Measurements from ENCODE around the gene CALML5.

The CALML5 gene

DNA sequence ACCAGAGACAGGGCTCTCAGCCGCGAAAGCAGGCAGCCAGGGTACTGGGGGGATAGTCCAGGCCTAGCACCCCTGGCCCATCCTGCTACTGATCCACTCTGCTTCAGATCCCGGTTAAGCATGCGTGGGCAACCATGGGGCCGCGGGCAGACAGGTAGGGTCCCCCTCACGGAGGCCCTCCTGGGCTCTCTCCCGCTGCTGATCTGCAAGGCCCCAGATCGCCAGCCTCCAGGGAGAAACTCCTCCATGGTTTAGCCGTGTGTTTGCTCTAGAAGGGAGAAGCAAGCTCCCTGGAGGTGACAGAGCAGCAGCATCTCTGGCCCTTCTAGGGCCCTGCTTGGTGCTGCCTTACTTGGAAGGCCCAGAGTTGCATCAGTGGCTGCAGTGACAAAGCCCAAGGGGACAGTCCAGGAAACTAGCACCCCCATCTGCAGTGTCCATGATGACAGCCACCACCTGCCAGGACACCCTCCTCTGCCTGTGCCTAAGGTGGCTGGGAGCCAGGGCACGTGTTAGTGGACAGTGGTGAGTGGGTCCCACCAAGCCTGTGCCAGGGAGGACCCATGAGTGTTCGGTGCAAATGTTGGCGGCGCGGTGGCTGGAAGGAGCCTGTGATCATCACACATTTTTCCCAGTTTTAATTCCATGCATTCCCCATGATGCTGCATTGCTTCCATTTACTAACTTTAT, 29.2 kb downstream of the CALML5 start:
- TF ChIP-seq, protein P1, sequence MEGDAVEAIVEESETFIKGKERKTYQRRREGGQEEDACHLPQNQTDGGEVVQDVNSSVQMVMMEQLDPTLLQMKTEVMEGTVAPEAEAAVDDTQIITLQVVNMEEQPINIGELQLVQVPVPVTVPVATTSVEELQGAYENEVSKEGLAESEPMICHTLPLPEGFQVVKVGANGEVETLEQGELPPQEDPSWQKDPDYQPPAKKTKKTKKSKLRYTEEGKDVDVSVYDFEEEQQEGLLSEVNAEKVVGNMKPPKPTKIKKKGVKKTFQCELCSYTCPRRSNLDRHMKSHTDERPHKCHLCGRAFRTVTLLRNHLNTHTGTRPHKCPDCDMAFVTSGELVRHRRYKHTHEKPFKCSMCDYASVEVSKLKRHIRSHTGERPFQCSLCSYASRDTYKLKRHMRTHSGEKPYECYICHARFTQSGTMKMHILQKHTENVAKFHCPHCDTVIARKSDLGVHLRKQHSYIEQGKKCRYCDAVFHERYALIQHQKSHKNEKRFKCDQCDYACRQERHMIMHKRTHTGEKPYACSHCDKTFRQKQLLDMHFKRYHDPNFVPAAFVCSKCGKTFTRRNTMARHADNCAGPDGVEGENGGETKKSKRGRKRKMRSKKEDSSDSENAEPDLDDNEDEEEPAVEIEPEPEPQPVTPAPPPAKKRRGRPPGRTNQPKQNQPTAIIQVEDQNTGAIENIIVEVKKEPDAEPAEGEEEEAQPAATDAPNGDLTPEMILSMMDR (IDR thresholded peaks at IDR 0.05), result no peak
- Histone ChIP-seq H2AFZ (no peak overlapping the region), H3K4me3 (ENCODE audit: low read depth, low read length) (no peak overlapping the region), H3K27me3 (ENCODE audit: control insufficient read depth, insufficient read depth, low read length) (no peaks in the 10 kb centered on the region), H3K4me2 (ENCODE audit: low read length) (no peak overlapping the region), H3K9ac (no peak overlapping the region), H3K4me1 (no peaks in the 10 kb centered on the region), H3K36me3 (ENCODE audit: control insufficient read depth, insufficient read depth, low read length) (no peaks in the 10 kb centered on the region), H3K27ac (no peak overlapping the region), H3K79me2 (no peaks in the 10 kb centered on the region), H3K9me3 (ENCODE audit: control insufficient read depth, low read length) (no peaks in the 10 kb centered on the region)

DNA sequence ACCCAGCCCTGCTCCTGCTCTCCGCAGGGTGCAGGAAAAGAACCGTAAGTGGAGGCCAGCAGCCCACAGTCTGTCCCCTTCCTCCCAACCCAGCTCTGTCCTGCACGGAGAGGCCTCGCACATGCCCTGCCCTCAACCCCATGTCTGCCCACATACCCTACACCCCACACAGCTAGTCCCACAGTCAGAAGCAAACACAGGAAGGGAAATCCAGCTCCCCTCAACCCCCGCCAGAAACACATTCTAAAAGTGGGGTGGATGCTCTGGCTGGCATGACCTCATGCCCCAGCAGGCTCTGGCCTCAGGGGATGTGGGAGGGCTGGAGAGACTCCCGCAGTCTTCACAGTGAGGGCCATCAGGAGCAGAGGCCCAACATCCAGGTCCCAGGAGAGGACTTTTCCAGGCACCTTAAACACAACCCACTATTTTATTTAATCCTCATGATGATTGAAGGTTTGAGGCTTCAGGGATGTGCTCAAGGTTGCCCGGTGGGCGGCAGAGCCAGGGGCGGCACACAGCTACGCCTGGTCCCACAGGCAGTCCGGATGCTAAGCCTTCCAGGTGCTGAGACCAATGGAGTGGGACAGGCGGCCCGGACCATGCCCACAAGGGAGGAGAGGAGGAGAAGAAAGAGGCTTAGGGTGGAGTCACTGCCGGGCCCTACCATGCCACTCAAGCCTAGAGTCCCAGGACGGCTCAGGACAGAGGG, 29.9 kb downstream of the CALML5 start:
- H3K27ac ChIP-seq, result no peak overlapping the region
- H3K9me3 ChIP-seq (ENCODE audit: control insufficient read depth, low read length), result no peaks in the 10 kb centered on the region
- no peaks in the 10 kb centered on the region for H3K79me2 ChIP-seq
- no peaks in the 10 kb centered on the region for H3K36me3 ChIP-seq (ENCODE audit: control insufficient read depth, insufficient read depth, low read length)
- no peaks in the 10 kb centered on the region for H3K4me1 ChIP-seq
- H2AFZ ChIP-seq, result no peak overlapping the region
- H3K27me3 ChIP-seq (ENCODE audit: control insufficient read depth, insufficient read depth, low read length), result no peaks in the 10 kb centered on the region
- H3K9ac ChIP-seq, result no peak overlapping the region
- TF ChIP-seq, protein P1 (IDR thresholded peaks at IDR 0.05), result no peak
- H3K4me2 ChIP-seq (ENCODE audit: low read length), result no peak overlapping the region
- no peak overlapping the region for H3K4me3 ChIP-seq (ENCODE audit: low read depth, low read length)

DNA sequence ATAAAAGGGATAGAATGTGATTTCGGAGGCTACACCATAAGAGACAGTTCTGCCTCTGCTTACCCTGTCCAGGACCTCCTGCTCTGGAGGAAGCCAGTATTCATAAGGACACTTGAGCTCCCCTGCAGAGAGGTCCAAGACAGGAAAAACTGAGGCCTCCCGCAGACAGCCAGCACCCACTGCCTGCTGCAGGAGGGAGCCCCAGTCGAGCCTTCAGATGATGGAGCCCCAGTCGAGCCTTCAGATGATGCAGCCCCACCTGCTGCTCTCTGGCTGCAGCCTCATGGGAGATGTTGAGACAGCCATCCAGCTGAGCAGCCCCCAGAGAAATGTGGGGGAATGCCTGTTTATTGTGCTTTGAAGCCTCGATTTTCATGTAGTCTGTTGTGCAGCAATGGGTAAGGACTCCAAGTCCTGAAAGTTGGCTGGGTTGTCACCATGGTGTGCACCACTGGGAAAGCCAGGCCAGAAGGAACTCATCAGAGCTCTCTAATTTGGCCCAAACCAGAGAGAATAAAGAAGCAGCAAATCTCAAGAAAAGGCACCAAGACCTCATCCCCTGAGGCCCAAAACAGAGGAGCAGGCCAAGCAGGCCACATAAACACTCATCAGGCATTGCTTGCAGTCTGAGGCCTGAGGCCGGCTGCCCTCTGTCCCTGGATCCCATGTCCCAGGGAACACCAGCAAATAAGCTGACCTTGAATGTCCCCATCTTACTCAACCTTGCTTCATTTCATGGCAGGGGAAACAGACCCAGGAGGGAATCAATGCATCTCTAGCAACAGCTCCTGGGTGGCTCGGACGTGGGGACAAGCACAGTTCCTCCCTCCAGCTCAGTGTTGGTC, 30.9 kb downstream of the CALML5 start:
- H3K36me3 ChIP-seq (ENCODE audit: control insufficient read depth, insufficient read depth, low read length), result no peaks in the 10 kb centered on the region
- H3K9me3 ChIP-seq (ENCODE audit: control insufficient read depth, low read length), result no peaks in the 10 kb centered on the region
- H3K27me3 ChIP-seq (ENCODE audit: control insufficient read depth, insufficient read depth, low read length), result no peaks in the 10 kb centered on the region
- no peaks in the 10 kb centered on the region for H3K4me1 ChIP-seq
- H3K4me3 ChIP-seq (ENCODE audit: low read depth, low read length), result no peak overlapping the region
- TF ChIP-seq, protein P1 (IDR thresholded peaks at IDR 0.05), result no peak
- H2AFZ ChIP-seq, result no peak overlapping the region
- H3K79me2 ChIP-seq, result no peaks in the 10 kb centered on the region
- H3K4me2 ChIP-seq (ENCODE audit: low read length), result no peak overlapping the region
- H3K27ac ChIP-seq, result no peak overlapping the region
- H3K9ac ChIP-seq, result no peak overlapping the region

DNA sequence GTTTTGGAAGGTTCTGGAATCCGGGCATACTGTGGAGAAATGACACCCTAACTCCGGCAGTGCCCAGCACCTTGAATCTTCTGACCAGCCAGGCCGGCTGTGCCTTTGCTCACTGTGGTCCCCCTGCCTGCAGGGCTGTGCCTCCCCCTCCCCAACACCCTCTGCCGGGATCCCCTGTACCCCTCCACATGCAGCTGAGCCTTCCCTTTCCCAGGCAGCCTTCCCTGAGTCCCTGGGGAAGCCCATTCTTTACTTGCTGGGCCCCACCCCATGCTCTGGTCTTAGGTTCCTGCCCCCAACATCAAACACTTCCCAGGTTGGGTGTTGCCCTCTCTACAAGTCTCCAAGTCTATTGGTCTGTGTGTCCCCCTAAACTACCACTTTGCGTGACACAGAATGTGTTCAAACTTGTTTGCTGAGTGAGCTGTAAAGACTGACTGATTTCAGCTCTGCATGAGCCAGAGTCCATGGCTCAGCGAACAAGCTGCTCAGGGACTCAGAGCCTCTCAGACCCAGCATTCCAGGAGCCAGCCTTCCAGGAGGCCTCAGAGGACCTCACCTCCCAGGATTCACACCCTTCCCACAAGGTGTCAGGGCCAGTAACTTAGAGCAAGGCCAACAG, 31.6 kb downstream of the CALML5 start:
- no peak overlapping the region for H3K4me3 ChIP-seq (ENCODE audit: low read depth, low read length)
- H3K36me3 ChIP-seq (ENCODE audit: control insufficient read depth, insufficient read depth, low read length), result no peaks in the 10 kb centered on the region
- no peaks in the 10 kb centered on the region for H3K9me3 ChIP-seq (ENCODE audit: control insufficient read depth, low read length)
- H3K9ac ChIP-seq, result no peak overlapping the region
- H2AFZ ChIP-seq, result no peak overlapping the region
- H3K27me3 ChIP-seq (ENCODE audit: control insufficient read depth, insufficient read depth, low read length), result no peaks in the 10 kb centered on the region
- no peak overlapping the region for H3K27ac ChIP-seq
- no peak overlapping the region for H3K4me2 ChIP-seq (ENCODE audit: low read length)
- no peaks in the 10 kb centered on the region for H3K79me2 ChIP-seq
- H3K4me1 ChIP-seq, result no peaks in the 10 kb centered on the region
- TF ChIP-seq, protein P1 (IDR thresholded peaks at IDR 0.05), result no peak
